DND-41 (cell line): Measurements from ENCODE around the gene SLC6A9.

ENCODE experiments used
- ATAC-seq: fragments of 200-7000 bp; cut with Tn5 transposase; 3 replicates; pipeline ENCODE4 v1.9.1; 2021; ENCODE audit warnings: low read depth; ENCODE audit not compliant: insufficient read depth
- DNase-seq: peaks from one replicate; pipeline ENCODE4 v3.0.0-alpha.2; 2020
- H2AFZ ChIP-seq: 2 replicates; pipeline ENCODE4 v1.6.0; 2012; ENCODE audit warnings: low read depth, low read length
- H3K27ac ChIP-seq: 2 replicates; pipeline ENCODE4 v1.5.1; 2012; ENCODE audit warnings: low read length, inconsistent platforms
- H3K27me3 ChIP-seq: fragments of 200-600 bp; sonication (generic); 2 replicates; pipeline ENCODE4 v1.6.0; 2012; ENCODE audit warnings: low read length, mild to moderate bottlenecking, inconsistent platforms; ENCODE audit not compliant: insufficient read depth, poor library complexity
- H3K36me3 ChIP-seq: 2 replicates; pipeline ENCODE4 v1.5.1; 2012; ENCODE audit warnings: low read length, inconsistent platforms; ENCODE audit not compliant: insufficient read depth
- H3K4me1 ChIP-seq: 2 replicates; pipeline ENCODE4 v1.5.1; 2012; ENCODE audit warnings: mild to moderate bottlenecking, low read length; ENCODE audit not compliant: insufficient read depth
- H3K4me2 ChIP-seq: 2 replicates; pipeline ENCODE4 v1.6.0; 2012; ENCODE audit warnings: mild to moderate bottlenecking, moderate library complexity, low read length, inconsistent platforms; ENCODE audit not compliant: insufficient read depth
- H3K4me3 ChIP-seq, 2 experiments: fragments of 200-600 bp in 1 of 2; shearing (Covaris generic) in 1 of 2; 2 replicates each; pipeline ENCODE4 v1.5.1; 2012 to 2016; ENCODE audit warnings: inconsistent platforms in 2 of 2, low read length in 2 of 2, mild to moderate bottlenecking in 2 of 2, low read depth in 1 of 2, moderate library complexity in 1 of 2
- H3K79me2 ChIP-seq: 2 replicates; pipeline ENCODE4 v1.6.0; 2012; ENCODE audit warnings: low read length, inconsistent platforms; ENCODE audit not compliant: insufficient read depth
- H3K9ac ChIP-seq: 2 replicates; pipeline ENCODE4 v1.6.0; 2012; ENCODE audit warnings: low read depth, mild to moderate bottlenecking, inconsistent platforms, low read length, moderate library complexity
- H3K9me3 ChIP-seq: 2 replicates; pipeline ENCODE4 v1.5.1; 2012; ENCODE audit warnings: low read length, moderate library complexity, mild to moderate bottlenecking, inconsistent platforms; ENCODE audit not compliant: insufficient read depth, severe bottlenecking
- H4K20me1 ChIP-seq: 2 replicates; pipeline ENCODE4 v1.6.0; 2012; ENCODE audit warnings: low read length; ENCODE audit not compliant: insufficient read depth
- CTCF ChIP-seq: IDR thresholded peaks from 2 replicates; pipeline ENCODE4 v1.5.1; 2012; ENCODE audit warnings: borderline replicate concordance, low read length, moderate library complexity, mild to moderate bottlenecking; ENCODE audit not compliant: poor library complexity, severe bottlenecking; ENCODE audit errors: extremely low read depth
- EZH2 ChIP-seq: IDR thresholded peaks from 3 replicates; pipeline ENCODE4 v1.6.1; 2012; ENCODE audit warnings: borderline replicate concordance, low read depth, mild to moderate bottlenecking, moderate library complexity, low read length, inconsistent platforms; ENCODE audit not compliant: severe bottlenecking

The SLC6A9 gene

DNA sequence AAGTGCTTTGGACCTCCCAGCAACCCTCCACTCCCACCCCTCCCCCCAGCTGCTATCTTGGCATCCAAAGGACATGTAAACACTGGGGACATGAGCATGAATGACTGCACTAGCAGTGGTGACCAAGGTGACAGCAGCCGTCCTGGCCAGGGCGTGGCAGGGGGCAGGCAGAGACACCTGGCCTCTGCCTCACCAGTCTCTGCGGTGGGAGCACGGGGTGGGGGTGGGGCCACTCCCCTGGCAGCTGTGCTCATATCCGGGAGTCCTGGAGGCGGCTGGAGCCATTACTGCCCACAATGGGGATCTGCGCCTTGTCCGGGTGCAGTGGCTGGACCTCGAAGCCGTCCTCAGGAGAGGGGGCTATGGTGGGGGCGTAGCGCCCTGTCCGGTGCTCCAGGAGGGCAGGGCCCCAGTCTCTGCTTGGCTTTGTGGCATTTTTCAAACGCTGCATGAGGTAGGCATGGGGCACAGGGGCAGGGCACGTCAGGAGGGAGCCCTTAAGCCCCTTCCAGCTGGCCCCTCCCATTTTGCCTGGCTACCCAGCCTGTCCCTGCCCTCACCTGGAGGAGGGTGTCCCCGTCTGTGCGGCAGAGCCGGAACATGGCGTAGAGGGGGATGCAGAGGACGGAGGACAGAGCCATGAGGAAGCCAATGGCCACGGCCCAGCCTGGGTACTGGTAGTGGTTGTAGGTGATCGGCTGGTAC lies 33.8 kb downstream of the SLC6A9 start:
- ATAC-seq (no peak), DNase-seq (no peak)
- peaks cover 7% of the 10 kb centered on the region; the same call in 1 of the 2 replicates for H4K20me1 ChIP-seq
- no peaks in the 10 kb centered on the region for H3K79me2 ChIP-seq
- no peak for TF ChIP-seq CTCF
- no peak for TF ChIP-seq EZH2
- no peaks in the 10 kb centered on the region for H3K9me3 ChIP-seq
- H3K4me1 ChIP-seq, result peaks cover 3% of the 10 kb centered on the region
- H2AFZ ChIP-seq, result no peak overlapping the region
- H3K9ac ChIP-seq, result no peak overlapping the region
- H3K4me2 ChIP-seq, result no peak overlapping the region
- no peaks in the 10 kb centered on the region for H3K27me3 ChIP-seq
- H3K27ac ChIP-seq, result no peak overlapping the region
- H3K4me3 ChIP-seq, result no peak overlapping the region
- no peaks in the 10 kb centered on the region for H3K36me3 ChIP-seq

DNA sequence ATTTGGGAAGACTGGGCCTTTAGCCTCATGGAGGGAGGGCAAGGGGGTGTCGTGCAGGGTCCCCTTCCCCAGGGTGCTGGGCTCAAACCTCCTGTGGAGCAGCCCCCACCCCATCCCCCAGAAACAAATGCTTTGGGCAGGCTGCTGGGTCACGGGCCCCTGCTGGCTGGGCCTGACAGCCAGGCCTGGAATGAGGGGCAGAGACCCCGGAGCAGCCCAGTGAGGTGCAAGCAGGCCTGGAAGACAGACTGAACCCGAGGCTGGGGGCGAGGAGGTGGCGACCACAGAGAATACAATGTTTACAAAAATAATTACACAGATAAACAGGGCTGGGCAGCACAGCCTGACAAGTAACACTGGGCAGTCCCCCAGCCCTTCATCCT lies 34.5 kb downstream of the SLC6A9 start:
- TF ChIP-seq EZH2, result no peak
- TF ChIP-seq CTCF, result no peak
- ATAC-seq (no peak), DNase-seq (no peak)
- no peaks in the 10 kb centered on the region for H3K27me3 ChIP-seq
- H3K4me3 ChIP-seq, result no peak overlapping the region
- H3K4me2 ChIP-seq, result no peak overlapping the region
- peaks cover 10% of the 10 kb centered on the region for H3K4me1 ChIP-seq
- H3K79me2 ChIP-seq, result no peaks in the 10 kb centered on the region
- peaks cover 7% of the 10 kb centered on the region; the same call in 1 of the 2 replicates for H4K20me1 ChIP-seq
- H3K9me3 ChIP-seq, result no peaks in the 10 kb centered on the region
- H3K36me3 ChIP-seq, result no peaks in the 10 kb centered on the region
- no peak overlapping the region for H3K9ac ChIP-seq
- no peak overlapping the region for H2AFZ ChIP-seq
- no peak overlapping the region for H3K27ac ChIP-seq

GRCh38 chr1:43995984-43996732 lies 35.1 kb downstream of the SLC6A9 start:
- H3K4me3 ChIP-seq, result no peak overlapping the region
- H3K27me3 ChIP-seq, result peaks cover 4% of the 10 kb centered on the region
- no peaks in the 10 kb centered on the region for H3K9me3 ChIP-seq
- no peak overlapping the region for H3K4me2 ChIP-seq
- H2AFZ ChIP-seq, result no peak overlapping the region
- H3K4me1 ChIP-seq, result peaks cover 16% of the 10 kb centered on the region
- H4K20me1 ChIP-seq, result peaks cover 7% of the 10 kb centered on the region; the same call in 1 of the 2 replicates
- no peak overlapping the region for H3K9ac ChIP-seq
- H3K36me3 ChIP-seq, result no peaks in the 10 kb centered on the region
- TF ChIP-seq EZH2 (no peak), CTCF (no peak)
- DNase-seq, result no peak
- no peak overlapping the region for H3K27ac ChIP-seq
- H3K79me2 ChIP-seq, result no peaks in the 10 kb centered on the region
- no peak for ATAC-seq
